ENCODE data around the gene PGAP6.
"Not testable (repeated sequence)": the region's sequence is repeated elsewhere in the genome, so short reads cannot be mapped to it uniquely, and the experiment has no call there.

PGAP6 gene

GRCh38 chr16:350203-350602 is 31.6 kb downstream of the PGAP6 start:
- no peak for ATAC-seq (ENCODE audit: insufficient read depth, low read depth)
- TF ChIP-seq CTCF (IDR thresholded peaks at IDR 0.05; ENCODE audit: borderline replicate concordance, extremely low read depth, low read length, poor library complexity, severe bottlenecking): no peak
- no peak for TF ChIP-seq EZH2 (IDR thresholded peaks at IDR 0.05; ENCODE audit: borderline replicate concordance, low read depth, low read length, severe bottlenecking)
- peaks cover 63% of the 10 kb centered on the region for H4K20me1 ChIP-seq (ENCODE audit: insufficient read depth, low read length)

GRCh38 chr16:349211-349610 is 32.6 kb downstream of the PGAP6 start:
- Histone ChIP-seq H4K20me1 (ENCODE audit: insufficient read depth, low read length) (peaks cover 71% of the 10 kb centered on the region), H3K9ac (ENCODE audit: low read depth, low read length) (no peak overlapping the region), H3K27me3 (ENCODE audit: insufficient read depth, low read length, poor library complexity) (no peaks in the 10 kb centered on the region), H3K36me3 (ENCODE audit: insufficient read depth, low read length) (peaks cover 49% of the 10 kb centered on the region), H3K4me3 (ENCODE audit: low read depth in 1 of 2, low read length in 2 of 2) (no peak overlapping the region), H3K4me1 (ENCODE audit: insufficient read depth, low read length) (peaks cover 32% of the 10 kb centered on the region), H3K9me3 (ENCODE audit: insufficient read depth, low read length, severe bottlenecking) (no peaks in the 10 kb centered on the region), H3K4me2 (ENCODE audit: insufficient read depth, low read length) (peak overlapping the region; percentile 40; the same call in 1 of the 2 replicates), H2AFZ (ENCODE audit: low read depth, low read length) (no peak overlapping the region), H3K27ac (ENCODE audit: low read length) (no peak overlapping the region), H3K79me2 (ENCODE audit: insufficient read depth, low read length) (peaks cover 73% of the 10 kb centered on the region)
- DNase-seq (no peak), ATAC-seq (ENCODE audit: insufficient read depth, low read depth) (no peak)
- TF ChIP-seq EZH2 (IDR thresholded peaks at IDR 0.05; ENCODE audit: borderline replicate concordance, low read depth, low read length, severe bottlenecking) (no peak), CTCF (IDR thresholded peaks at IDR 0.05; ENCODE audit: borderline replicate concordance, extremely low read depth, low read length, poor library complexity, severe bottlenecking) (no peak)

More at GRCh38 chr16:350203-350602, 31.6 kb downstream of the PGAP6 start:
- H3K4me3 ChIP-seq (ENCODE audit: low read depth in 1 of 2, low read length in 2 of 2): no peak overlapping the region
- no peak overlapping the region for H2AFZ ChIP-seq (ENCODE audit: low read depth, low read length)
- no peak overlapping the region for H3K9ac ChIP-seq (ENCODE audit: low read depth, low read length)
- peak overlapping the region; percentile 21; the same call in 1 of the 2 replicates for H3K4me2 ChIP-seq (ENCODE audit: insufficient read depth, low read length)
- H3K79me2 ChIP-seq (ENCODE audit: insufficient read depth, low read length): peaks cover 63% of the 10 kb centered on the region
- H3K27me3 ChIP-seq (ENCODE audit: insufficient read depth, low read length, poor library complexity): no peaks in the 10 kb centered on the region
- H3K36me3 ChIP-seq (ENCODE audit: insufficient read depth, low read length): peaks cover 40% of the 10 kb centered on the region
- no peaks in the 10 kb centered on the region for H3K9me3 ChIP-seq (ENCODE audit: insufficient read depth, low read length, severe bottlenecking)
- no peak overlapping the region for H3K27ac ChIP-seq (ENCODE audit: low read length)
- DNase-seq: no peak
- peaks cover 30% of the 10 kb centered on the region for H3K4me1 ChIP-seq (ENCODE audit: insufficient read depth, low read length)

GRCh38 chr16:348495-348894 is 33.3 kb downstream of the PGAP6 start:
- Histone ChIP-seq H3K36me3 (ENCODE audit: insufficient read depth, low read length) (peaks cover 52% of the 10 kb centered on the region), H3K4me1 (ENCODE audit: insufficient read depth, low read length) (peaks cover 32% of the 10 kb centered on the region), H3K79me2 (ENCODE audit: insufficient read depth, low read length) (peaks cover 80% of the 10 kb centered on the region), H4K20me1 (ENCODE audit: insufficient read depth, low read length) (peaks cover 68% of the 10 kb centered on the region)
- ATAC-seq (ENCODE audit: insufficient read depth, low read depth); H3K9ac ChIP-seq (ENCODE audit: low read depth, low read length); H2AFZ ChIP-seq (ENCODE audit: low read depth, low read length); H3K27ac ChIP-seq (ENCODE audit: low read length); DNase-seq; H3K4me3 ChIP-seq (ENCODE audit: low read depth in 1 of 2, low read length in 2 of 2); H3K27me3 ChIP-seq (ENCODE audit: insufficient read depth, low read length, poor library complexity); H3K4me2 ChIP-seq (ENCODE audit: insufficient read depth, low read length); H3K9me3 ChIP-seq (ENCODE audit: insufficient read depth, low read length, severe bottlenecking): not testable (repeated sequence)

- Histone ChIP-seq H3K27me3 (ENCODE audit: insufficient read depth, low read length, poor library complexity) (no peaks in the 10 kb centered on the region), H4K20me1 (ENCODE audit: insufficient read depth, low read length) (peaks cover 78% of the 10 kb centered on the region), H3K79me2 (ENCODE audit: insufficient read depth, low read length) (peaks cover 93% of the 10 kb centered on the region), H3K4me1 (ENCODE audit: insufficient read depth, low read length) (peaks cover 42% of the 10 kb centered on the region), H3K36me3 (ENCODE audit: insufficient read depth, low read length) (peaks cover 62% of the 10 kb centered on the region), H3K9ac (ENCODE audit: low read depth, low read length) (no peak overlapping the region), H3K4me3 (ENCODE audit: low read depth in 1 of 2, low read length in 2 of 2) (no peak overlapping the region), H3K27ac (ENCODE audit: low read length) (no peak overlapping the region), H2AFZ (ENCODE audit: low read depth, low read length) (no peak overlapping the region), H3K4me2 (ENCODE audit: insufficient read depth, low read length) (no peak overlapping the region), H3K9me3 (ENCODE audit: insufficient read depth, low read length, severe bottlenecking) (no peaks in the 10 kb centered on the region)
- DNase-seq (no peak), ATAC-seq (ENCODE audit: insufficient read depth, low read depth) (no peak)
- no peak for TF ChIP-seq EZH2 (IDR thresholded peaks at IDR 0.05; ENCODE audit: borderline replicate concordance, low read depth, low read length, severe bottlenecking)
These were observed 34.6 kb downstream of the PGAP6 start for GRCh38 chr16:347203-347602.

Data from DND-41 (cell line).